WTC11 (cell line): Measurements from ENCODE around the gene ANKRD24. TPM values are rescaled to one million over a fixed set of nuclear protein-coding genes. Genes with fewer than 3 reads are reported as not detected.
"Not testable (repeated sequence)": the region's sequence is repeated elsewhere in the genome, so short reads cannot be mapped to it uniquely, and the experiment has no call there.

ENCODE experiments used
- ATAC-seq: fragments of 200-7000 bp; cut with Tn5 transposase; 2 replicates; pipeline ENCODE4 v1.10.0; 2021; ENCODE audit warnings: mild to moderate bottlenecking, moderate library complexity
- CTCF ChIA-PET: fragments of 300-600 bp; sonication (Branson Sonifier 250); formaldehyde crosslinking; loops from one replicate; lab custom pipeline; 2021; ENCODE audit warnings: antibody characterized with exemption; lab: Charles Lee
- POLR2A ChIA-PET: fragments of 350-600 bp; sonication (Branson Sonifier 250); formaldehyde crosslinking; loops from one replicate; lab custom pipeline; 2021; ENCODE audit warnings: antibody characterized with exemption; lab: Charles Lee
- DNase-seq: peaks from one replicate; pipeline ENCODE4 v3.0.0; 2021; ENCODE audit warnings: low spot score
- H3K27ac Mint-ChIP-seq: 2 replicates; pipeline ENCODE4 v1.8.0; 2021; ENCODE audit warnings: mixed read lengths
- H3K27me3 Mint-ChIP-seq: 2 replicates; pipeline ENCODE4 v1.8.0; 2021; ENCODE audit warnings: low read depth, mild to moderate bottlenecking, moderate library complexity, mixed read lengths
- H3K36me3 Mint-ChIP-seq: 2 replicates; pipeline ENCODE4 v1.8.0; 2021; ENCODE audit warnings: mixed read lengths
- H3K4me1 Mint-ChIP-seq: 2 replicates; pipeline ENCODE4 v1.8.0; 2022; ENCODE audit warnings: mixed read lengths
- H3K4me3 Mint-ChIP-seq: 2 replicates; pipeline ENCODE4 v1.8.0; 2021; ENCODE audit warnings: mild to moderate bottlenecking, moderate library complexity, mixed read lengths
- H3K9me3 Mint-ChIP-seq: 2 replicates; pipeline ENCODE4 v1.8.0; 2021; ENCODE audit warnings: mixed read lengths
- CREB1 ChIP-seq: sonication (generic); formaldehyde crosslinking; IDR thresholded peaks from 2 replicates; pipeline ENCODE4 v1.8.0; 2023; ENCODE audit warnings: mild to moderate bottlenecking, missing genetic modification reagents
- E2F5 ChIP-seq: sonication (generic); formaldehyde crosslinking; IDR thresholded peaks from 2 replicates; pipeline ENCODE4 v1.8.1; 2022; ENCODE audit warnings: mild to moderate bottlenecking, moderate library complexity, missing genetic modification reagents
- FOXP4 ChIP-seq: sonication (generic); formaldehyde crosslinking; IDR thresholded peaks from 2 replicates; pipeline ENCODE4 v1.8.0; 2022; ENCODE audit warnings: mild to moderate bottlenecking, missing genetic modification reagents
- GTF2I ChIP-seq: fragments of 250-450 bp; sonication (Bioruptor Pico); conservative IDR thresholded peaks from 2 replicates; pipeline ENCODE4 v1.4.0; 2021; ENCODE audit warnings: mild to moderate bottlenecking
- HMGXB4 ChIP-seq: sonication (generic); formaldehyde crosslinking; IDR thresholded peaks from 2 replicates; pipeline ENCODE4 v1.8.1; 2023; ENCODE audit warnings: mild to moderate bottlenecking, moderate library complexity, missing genetic modification reagents
- JAZF1 ChIP-seq: fragments of 250-450 bp; sonication (Bioruptor Pico); IDR thresholded peaks from 2 replicates; pipeline ENCODE4 v1.9.0; 2021; ENCODE audit warnings: moderate library complexity, mild to moderate bottlenecking, inconsistent platforms
- JUN ChIP-seq: sonication (generic); formaldehyde crosslinking; IDR thresholded peaks from 2 replicates; pipeline ENCODE4 v1.8.0; 2023; ENCODE audit warnings: mild to moderate bottlenecking, missing genetic modification reagents
- NFYB ChIP-seq: sonication (generic); formaldehyde crosslinking; conservative IDR thresholded peaks from 2 replicates; pipeline ENCODE4 v1.8.0; 2022; ENCODE audit warnings: low read depth, missing genetic modification reagents
- NR2C2 ChIP-seq: sonication (generic); formaldehyde crosslinking; IDR thresholded peaks from 2 replicates; pipeline ENCODE4 v1.8.0; 2022; ENCODE audit warnings: mild to moderate bottlenecking, missing genetic modification reagents
- NR3C1 ChIP-seq: sonication (generic); formaldehyde crosslinking; conservative IDR thresholded peaks from 2 replicates; pipeline ENCODE4 v1.8.1; 2023; ENCODE audit warnings: low read depth, mild to moderate bottlenecking, missing genetic modification reagents
- OVOL2 ChIP-seq: fragments of 250-450 bp; sonication (Bioruptor Pico); IDR thresholded peaks from 2 replicates; pipeline ENCODE4 v1.9.0; 2021; ENCODE audit warnings: mild to moderate bottlenecking, borderline replicate concordance
- SP1 ChIP-seq: sonication (generic); formaldehyde crosslinking; conservative IDR thresholded peaks from 2 replicates; pipeline ENCODE4 v1.8.1; 2022; ENCODE audit warnings: missing genetic modification reagents
- TCF7 ChIP-seq: sonication (generic); formaldehyde crosslinking; IDR thresholded peaks from 2 replicates; pipeline ENCODE4 v1.8.0; 2022; ENCODE audit warnings: mild to moderate bottlenecking, low read depth, missing genetic modification reagents, moderate library complexity
- USF2 ChIP-seq: sonication (generic); formaldehyde crosslinking; IDR thresholded peaks from 2 replicates; pipeline ENCODE4 v1.8.1; 2023; ENCODE audit warnings: mild to moderate bottlenecking, missing genetic modification reagents, moderate library complexity
- ZNF232 ChIP-seq: sonication (generic); formaldehyde crosslinking; IDR thresholded peaks from 2 replicates; pipeline ENCODE4 v1.8.0; 2022; ENCODE audit warnings: mild to moderate bottlenecking, missing genetic modification reagents
- ZNF396 ChIP-seq: fragments of 250-450 bp; sonication (Bioruptor Pico); IDR thresholded peaks from 2 replicates; pipeline ENCODE4 v1.8.0; 2021; ENCODE audit warnings: mild to moderate bottlenecking, moderate library complexity, borderline replicate concordance
- ZNF416 ChIP-seq: fragments of 250-450 bp; sonication (Bioruptor Pico); IDR thresholded peaks from 2 replicates; pipeline ENCODE4 v1.9.0; 2021; ENCODE audit warnings: mild to moderate bottlenecking, inconsistent platforms
- ZNF532 ChIP-seq: fragments of 250-450 bp; sonication (Bioruptor Pico); IDR thresholded peaks from 2 replicates; pipeline ENCODE4 v1.9.0; 2021; ENCODE audit warnings: mild to moderate bottlenecking, borderline replicate concordance
- ZNF671 ChIP-seq: fragments of 250-450 bp; sonication (Bioruptor Pico); IDR thresholded peaks from 2 replicates; pipeline ENCODE4 v1.8.0; 2021; ENCODE audit warnings: mild to moderate bottlenecking
- total RNA-seq: library from RNA; stranded (reverse); gene quantifications from 3 replicates; pipeline ENCODE4 v1.2.3, GENCODE V29; 2021

The ANKRD24 gene
- total RNA-seq, 1 experiment from 2014 or later: 11.3 TPM

GRCh38 chr19:4234862-4235201 is 52.3 kb downstream of the ANKRD24 start:
- H3K4me1 Mint-ChIP-seq: no peaks in the 10 kb centered on the region
- CTCF ChIA-PET: interaction anchor here (0.5 to 2.7 kb wide), 4 partner anchors 12 to 153 kb away, joined by 3 to 14 read pairs (median 5); partner anchors contain the start of gene YJU2
- ATAC-seq (no peak), DNase-seq (no peak)
- TF ChIP-seq E2F5 (CRISPR knock-in tag) (no peak), JUN (CRISPR knock-in tag) (no peak), NR3C1 (CRISPR knock-in tag) (no peak), ZNF396 (CRISPR knock-in tag) (no peak), ZNF232 (no peak), TCF7 (no peak), SP1 (no peak), OVOL2 (CRISPR knock-in tag) (no peak), CREB1 (no peak), JAZF1 (CRISPR knock-in tag) (no peak), NR2C2 (no peak), USF2 (CRISPR knock-in tag) (no peak), FOXP4 (CRISPR knock-in tag) (no peak)
- TF ChIP-seq, all 79 proteins: peak for 0
- Mint-ChIP-seq H3K27ac (no peak overlapping the region), H3K27me3 (no peaks in the 10 kb centered on the region; the same call in 1 of the 2 replicates), H3K9me3 (no peaks in the 10 kb centered on the region), H3K4me3 (no peak overlapping the region), H3K36me3 (no peaks in the 10 kb centered on the region)
- POLR2A ChIA-PET: interaction anchor here (0.6 kb wide), 1 partner anchor 299 kb away, joined by 3 read pairs; no protein-coding TSS in a partner anchor

GRCh38 chr19:4237510-4237909 is 55.0 kb downstream of the ANKRD24 start:
- H3K4me3 Mint-ChIP-seq, H3K27ac Mint-ChIP-seq, ATAC-seq, H3K4me1 Mint-ChIP-seq, H3K36me3 Mint-ChIP-seq, POLR2A ChIA-PET, DNase-seq, H3K9me3 Mint-ChIP-seq: not testable (repeated sequence)
- CTCF ChIA-PET: interaction anchor here (0.6 to 1.1 kb wide), 3 partner anchors 9 to 161 kb away, joined by 3 to 5 read pairs (median 3); partner anchors contain the start of gene YJU2
- peaks cover 12% of the 10 kb centered on the region for H3K27me3 Mint-ChIP-seq

GRCh38 chr19:4238831-4239230 is 56.3 kb downstream of the ANKRD24 start:
- no peak for DNase-seq
- Mint-ChIP-seq H3K4me3 (no peak overlapping the region), H3K27me3 (peaks cover 17% of the 10 kb centered on the region), H3K36me3 (peaks cover 5% of the 10 kb centered on the region; the same call in 1 of the 2 replicates), H3K9me3 (peaks cover 9% of the 10 kb centered on the region), H3K27ac (no peak overlapping the region), H3K4me1 (no peaks in the 10 kb centered on the region)
- ATAC-seq: no peak
- ChIA-PET CTCF (no interaction called here), POLR2A (no interaction called here)
- TF ChIP-seq ZNF416 (CRISPR knock-in tag) (no peak), ZNF671 (no peak), ZNF532 (CRISPR knock-in tag) (no peak), NFYB (CRISPR knock-in tag) (no peak), GTF2I (CRISPR knock-in tag) (no peak), HMGXB4 (CRISPR knock-in tag) (no peak)
